Muscle of back (tissue), 11 donors: ENCODE measurements around the gene LRRC14B. TPM values are rescaled to one million over a fixed set of nuclear protein-coding genes. Genes with fewer than 3 reads are reported as not detected.
"Not testable (repeated sequence)": the region's sequence is repeated elsewhere in the genome, so short reads cannot be mapped to it uniquely, and the experiment has no call there.

ENCODE experiments used
- DNase-seq, 3 donors: peaks; one replicate each; pipeline versions ENCODE4 v3.0.0 to v3.0.0-alpha.2; 2013
- polyA plus RNA-seq, 10 donors: library from polyadenylated mRNA; unstranded; fragments of 120-200 nt; gene quantifications; one replicate each; pipeline ENCODE4 v1.2.1, GENCODE V29; 2013; ENCODE audit not compliant: insufficient read length in 10 of 10

Gene LRRC14B
- polyA plus RNA-seq, 10 donors = 18.5 to 34.3 (median 25.7) TPM

DNA sequence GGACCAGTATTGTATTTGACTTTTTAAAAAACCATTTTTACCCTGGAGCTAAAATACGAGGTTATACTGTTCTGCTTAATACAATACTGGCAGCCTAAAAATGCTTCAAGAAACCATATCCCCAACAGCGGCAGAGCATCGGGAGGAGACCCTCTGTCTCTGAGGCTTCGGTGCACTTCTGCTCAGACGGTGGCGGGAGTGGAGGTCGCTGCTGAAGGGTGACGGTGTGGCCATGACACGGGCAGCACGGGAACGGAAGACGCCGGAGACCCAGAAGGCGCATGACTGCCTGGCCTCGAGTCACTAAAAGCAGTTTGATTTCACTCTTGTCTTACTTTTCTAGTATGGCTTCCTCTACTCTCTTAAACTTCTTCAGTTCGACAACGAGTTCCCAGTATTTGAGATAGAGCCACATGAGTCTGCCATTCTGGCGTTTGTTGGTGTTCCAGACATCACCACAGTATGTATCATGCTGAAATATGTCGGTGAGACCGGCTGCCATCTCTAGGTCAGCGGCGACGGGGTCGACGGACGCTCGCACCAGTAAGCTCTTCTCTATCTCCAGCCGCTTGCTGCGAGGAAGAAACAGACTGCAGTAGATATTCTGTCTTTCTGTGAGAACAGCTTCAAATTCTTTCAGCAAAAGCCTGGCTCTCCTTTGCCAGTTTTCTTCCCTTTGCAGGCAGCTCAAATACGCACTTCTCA lies 13.8 kb downstream of the LRRC14B start:
- DNase-seq = no peak

DNA sequence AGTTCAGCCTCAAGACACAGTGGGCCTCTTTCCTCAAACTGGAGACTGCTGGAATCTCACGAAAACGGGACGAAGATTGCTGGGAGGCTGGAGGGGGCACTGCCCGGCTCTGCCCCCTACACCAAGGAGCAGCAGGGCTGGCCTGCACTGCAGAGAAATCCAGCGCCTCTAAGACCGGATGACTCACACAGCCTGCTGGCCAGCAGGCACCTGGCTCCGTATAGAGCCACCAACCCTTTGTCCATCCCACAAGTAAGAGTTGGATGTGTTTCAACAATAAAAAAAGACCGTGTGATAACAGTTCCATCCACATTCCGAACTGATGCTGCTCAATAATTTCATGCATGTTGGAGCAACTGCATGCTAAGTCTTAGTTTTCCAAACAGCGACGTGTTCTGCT lies 15.1 kb downstream of the LRRC14B start:
- DNase-seq = no peak

- DNase-seq = no peak
These were observed 15.7 kb downstream of the LRRC14B start for GRCh38 chr5:206927-207536.

DNA sequence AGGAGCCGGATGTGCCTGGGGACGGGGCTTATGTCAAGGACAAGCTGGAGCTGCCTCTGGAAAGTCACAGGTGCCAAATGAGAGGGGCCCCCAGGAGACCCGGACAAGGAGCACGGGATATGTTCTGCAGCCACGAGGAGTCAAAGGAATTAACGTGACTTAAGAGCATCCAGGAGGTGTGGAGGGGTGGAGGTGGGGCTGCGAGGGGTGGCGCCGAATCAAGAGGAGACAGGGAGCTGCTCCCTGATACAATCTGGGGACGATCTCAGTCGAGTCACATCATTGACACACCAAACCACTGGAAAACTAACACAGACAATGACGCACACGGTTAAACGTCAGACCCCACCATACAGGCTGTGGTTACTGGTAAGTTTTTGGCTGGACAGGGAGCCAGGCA lies 16.3 kb downstream of the LRRC14B start:
- DNase-seq = no peak

GRCh38 chr5:208449-209114 lies 17.3 kb downstream of the LRRC14B start:
- DNase-seq = no peak

GRCh38 chr5:213803-214395 lies 22.6 kb downstream of the LRRC14B start:
- DNase-seq = no peak

GRCh38 chr5:215256-215655 lies 24.0 kb downstream of the LRRC14B start:
- DNase-seq = not testable (repeated sequence)

DNA sequence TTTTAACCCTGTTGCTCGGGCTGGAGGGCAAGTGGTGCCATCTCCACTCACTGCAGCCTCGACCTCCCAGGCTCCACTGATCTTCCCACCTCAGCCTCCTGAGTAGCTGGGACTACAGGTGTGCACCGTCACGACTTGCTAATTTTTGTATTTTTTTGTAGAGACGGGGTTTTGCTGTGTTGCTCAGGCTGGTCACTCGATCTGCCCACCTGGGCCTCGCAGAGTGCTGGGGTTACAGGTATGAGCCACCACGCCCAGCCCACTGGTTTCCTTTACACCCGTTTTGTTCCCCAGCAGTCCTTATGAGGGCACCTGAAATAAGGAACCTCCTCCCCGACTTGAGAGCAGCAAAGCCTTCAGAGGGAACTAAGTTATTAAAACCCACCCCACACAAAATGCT lies 24.8 kb downstream of the LRRC14B start:
- DNase-seq = not testable (repeated sequence)

GRCh38 chr5:217494-218456 lies 26.5 kb downstream of the LRRC14B start, which contains the start of the genes CCDC127 and SDHA:
CCDC127 (minus strand) TSS chr5:218153; CDS start chr5:216849, 1,304 bp downstream.
SDHA (plus strand) TSS chr5:218320; CDS start chr5:218356, 36 bp downstream.
- DNase-seq = peak; percentile 95 to 99 (median 99)

DNA sequence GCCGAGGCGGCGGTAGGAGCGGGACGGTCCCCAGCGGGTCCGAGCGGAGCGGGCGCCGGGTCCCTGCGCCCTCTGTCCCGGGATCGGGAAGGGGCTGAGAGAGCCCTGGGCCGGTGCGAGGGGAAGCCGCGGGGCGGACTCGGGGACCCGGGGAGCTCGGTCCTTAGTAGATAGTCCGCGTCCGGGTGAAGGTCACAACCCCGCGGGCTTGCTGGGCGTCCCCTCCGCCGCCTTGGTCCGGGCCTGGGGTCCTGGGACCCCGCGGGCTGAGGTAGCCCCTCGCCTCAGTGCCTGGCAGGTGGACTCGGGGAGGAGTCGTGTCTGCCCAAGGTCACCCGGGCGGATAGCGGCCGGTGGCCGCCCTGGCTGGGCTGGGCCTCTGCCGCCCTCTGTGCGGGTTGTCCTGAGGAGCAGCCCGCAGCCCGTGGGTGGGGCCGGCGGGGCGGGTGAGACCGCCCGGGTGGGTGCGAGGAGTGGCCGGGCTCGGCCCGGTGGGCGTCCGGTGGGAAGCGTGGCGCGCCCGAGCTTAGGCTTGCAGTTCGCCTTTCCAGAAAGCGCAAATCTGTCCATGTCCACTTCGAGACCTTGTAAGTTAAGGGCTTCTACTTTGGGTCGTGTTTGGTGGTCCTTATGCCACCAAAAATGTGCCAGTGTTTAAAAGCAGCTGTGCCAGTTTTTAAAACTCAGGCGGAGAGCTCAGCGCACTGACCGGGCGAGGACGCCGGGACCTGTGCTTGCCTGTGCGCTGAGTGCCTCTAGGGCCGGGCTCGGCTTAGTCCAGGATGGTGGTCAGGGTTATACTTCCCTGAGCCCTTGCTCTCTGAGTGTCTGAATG lies 27.4 kb downstream of the LRRC14B start:
- peak in 2 of 3 donors; percentile 29 to 63 for DNase-seq

DNA sequence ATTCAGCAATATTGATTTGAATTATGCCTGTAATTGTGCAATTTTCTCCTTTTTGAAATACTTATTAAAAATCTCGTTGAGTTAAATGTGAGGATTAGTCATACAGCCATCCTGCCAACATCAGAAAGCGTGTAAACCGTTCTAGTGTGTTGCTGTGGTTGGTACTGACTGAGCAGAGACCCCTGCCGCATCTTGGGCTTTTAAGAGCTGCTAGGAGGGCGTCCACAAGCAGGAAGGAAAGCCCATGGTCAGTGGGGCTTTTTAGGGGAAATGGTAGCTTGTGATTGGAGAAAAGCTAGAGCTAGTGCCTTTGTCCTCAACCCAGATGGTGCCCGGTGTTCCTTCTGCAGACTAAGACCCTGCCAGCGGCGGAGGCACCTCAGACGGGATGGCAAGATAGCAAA lies 28.2 kb downstream of the LRRC14B start:
- no peak for DNase-seq

DNA sequence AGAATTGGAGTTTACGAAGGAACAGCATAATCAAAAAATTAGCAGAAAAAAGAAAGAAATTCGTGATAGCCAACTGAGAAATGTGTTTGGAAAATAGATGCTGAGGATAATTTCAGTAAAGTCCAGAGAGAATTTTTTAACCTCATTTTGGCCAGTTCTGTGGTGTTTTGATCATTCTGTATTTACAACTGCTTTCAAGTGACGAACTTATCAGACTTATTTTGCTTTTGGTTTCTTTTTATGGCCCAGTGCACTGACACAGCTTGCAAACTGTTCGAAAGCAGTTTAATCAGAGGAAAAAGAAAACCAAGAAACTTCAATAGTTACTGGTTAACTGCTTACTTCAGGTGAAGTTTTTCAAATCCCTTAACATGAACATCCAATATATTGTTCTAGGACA lies 28.7 kb downstream of the LRRC14B start:
- no peak for DNase-seq

- not testable (repeated sequence) for DNase-seq
These were observed 31.8 kb downstream of the LRRC14B start for GRCh38 chr5:222951-223715.

GRCh38 chr5:223791-224190 lies 32.5 kb downstream of the LRRC14B start:
- DNase-seq = no peak

- DNase-seq = no peak
These were observed 34.0 kb downstream of the LRRC14B start for GRCh38 chr5:225334-225733.

- DNase-seq = not testable (repeated sequence)
These were observed 36.1 kb downstream of the LRRC14B start for GRCh38 chr5:227375-227774.

DNA sequence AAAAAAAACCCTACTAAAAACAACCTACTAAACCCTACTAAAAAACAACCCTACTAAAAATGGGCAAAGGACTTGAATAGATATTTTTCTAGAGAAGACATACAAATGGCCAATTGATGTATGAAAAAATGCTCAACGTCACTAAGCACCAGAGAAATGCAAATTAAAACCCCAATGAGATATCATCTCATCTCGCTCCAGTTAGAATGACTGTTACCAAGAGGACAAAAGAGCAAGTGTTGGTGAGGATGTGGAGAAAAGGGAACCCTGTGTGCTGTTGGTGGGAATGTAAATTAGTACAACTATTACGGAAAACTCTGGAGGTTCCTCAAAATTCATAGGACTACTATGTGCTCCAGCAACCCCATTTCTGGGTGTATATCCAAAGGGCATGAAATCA lies 37.6 kb downstream of the LRRC14B start:
- no peak for DNase-seq

- DNase-seq = no peak
These were observed 39.4 kb downstream of the LRRC14B start for GRCh38 chr5:230711-231110.

GRCh38 chr5:231661-232060 lies 40.4 kb downstream of the LRRC14B start:
- no peak for DNase-seq
